ENCODE data around the gene CDK16. TPM values are rescaled to one million over a fixed set of nuclear protein-coding genes. Genes with fewer than 3 reads are reported as not detected.
A peak's percentile ranks its signal among the peaks of the same experiment; 100 is the strongest.

CDK16 gene
- total RNA-seq, 4 donors from 2014 or later: 23.2 to 80.5 (median 74.3) TPM

DNA sequence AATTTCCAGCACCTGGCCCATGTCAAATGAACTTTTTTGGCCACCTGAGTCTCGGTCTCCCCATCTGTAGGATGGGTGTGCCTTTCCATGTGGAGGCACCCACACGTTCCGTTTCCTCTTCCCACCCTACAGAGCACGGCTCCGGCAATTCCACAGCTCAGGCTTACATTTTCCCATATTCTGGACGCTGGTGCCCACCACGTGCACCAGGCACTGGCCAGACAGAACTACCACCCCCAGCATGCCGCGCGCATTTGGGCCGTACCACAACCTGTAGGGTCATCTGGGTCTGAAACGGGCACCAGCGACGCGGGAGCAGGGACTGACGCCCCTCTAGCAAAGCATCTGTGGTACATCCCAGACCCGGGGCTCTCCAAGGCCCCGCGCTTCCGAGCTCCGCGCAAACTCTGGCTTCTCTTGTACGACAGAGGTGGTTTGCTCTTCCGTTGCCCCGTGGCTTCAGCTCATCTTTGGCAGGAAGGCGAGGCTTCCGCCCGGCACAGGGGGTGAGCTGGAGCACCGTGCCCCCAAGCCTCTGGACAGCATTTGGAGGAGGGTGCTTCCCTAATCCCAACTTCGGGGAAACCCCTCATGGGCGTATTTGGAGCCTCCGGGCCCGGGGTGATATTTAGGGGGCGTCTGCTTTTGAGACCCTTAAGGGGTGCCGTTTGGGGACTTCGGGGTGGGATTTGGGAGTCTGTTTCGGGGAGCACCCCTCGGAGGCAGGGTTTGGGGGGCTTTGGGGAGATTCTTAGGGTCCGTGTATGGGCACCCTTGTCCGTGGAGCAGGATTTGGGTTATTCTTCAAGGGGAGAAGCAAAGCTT lies 27.8 kb upstream of the CDK16 start:
- TF ChIP-seq, protein P1, sequence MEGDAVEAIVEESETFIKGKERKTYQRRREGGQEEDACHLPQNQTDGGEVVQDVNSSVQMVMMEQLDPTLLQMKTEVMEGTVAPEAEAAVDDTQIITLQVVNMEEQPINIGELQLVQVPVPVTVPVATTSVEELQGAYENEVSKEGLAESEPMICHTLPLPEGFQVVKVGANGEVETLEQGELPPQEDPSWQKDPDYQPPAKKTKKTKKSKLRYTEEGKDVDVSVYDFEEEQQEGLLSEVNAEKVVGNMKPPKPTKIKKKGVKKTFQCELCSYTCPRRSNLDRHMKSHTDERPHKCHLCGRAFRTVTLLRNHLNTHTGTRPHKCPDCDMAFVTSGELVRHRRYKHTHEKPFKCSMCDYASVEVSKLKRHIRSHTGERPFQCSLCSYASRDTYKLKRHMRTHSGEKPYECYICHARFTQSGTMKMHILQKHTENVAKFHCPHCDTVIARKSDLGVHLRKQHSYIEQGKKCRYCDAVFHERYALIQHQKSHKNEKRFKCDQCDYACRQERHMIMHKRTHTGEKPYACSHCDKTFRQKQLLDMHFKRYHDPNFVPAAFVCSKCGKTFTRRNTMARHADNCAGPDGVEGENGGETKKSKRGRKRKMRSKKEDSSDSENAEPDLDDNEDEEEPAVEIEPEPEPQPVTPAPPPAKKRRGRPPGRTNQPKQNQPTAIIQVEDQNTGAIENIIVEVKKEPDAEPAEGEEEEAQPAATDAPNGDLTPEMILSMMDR (IDR thresholded peaks at IDR 0.05): no peak
- peak in 1 of 2 donors; percentile 41 for TF ChIP-seq POLR2A (IDR thresholded peaks at IDR 0.05)
- Histone ChIP-seq H3K4me3 (peak overlapping the region; percentile 38 to 48), H3K27me3 (no peaks in the 10 kb centered on the region), H3K36me3 (no peaks in the 10 kb centered on the region), H3K4me1 (peaks cover 0 to 7% of the 10 kb centered on the region in 2 donors), H3K9me3 (no peaks in the 10 kb centered on the region), H3K27ac (peak overlapping the region; percentile 43 to 61)
- DNase-seq: peak; percentile 84 to 87
- intact Hi-C loops (cut with DNase I; ENCODE audit: low total_unique reads): loop anchor here (10.0 kb wide), 1 partner anchor 194 kb away; no protein-coding TSS in a partner anchor

DNA sequence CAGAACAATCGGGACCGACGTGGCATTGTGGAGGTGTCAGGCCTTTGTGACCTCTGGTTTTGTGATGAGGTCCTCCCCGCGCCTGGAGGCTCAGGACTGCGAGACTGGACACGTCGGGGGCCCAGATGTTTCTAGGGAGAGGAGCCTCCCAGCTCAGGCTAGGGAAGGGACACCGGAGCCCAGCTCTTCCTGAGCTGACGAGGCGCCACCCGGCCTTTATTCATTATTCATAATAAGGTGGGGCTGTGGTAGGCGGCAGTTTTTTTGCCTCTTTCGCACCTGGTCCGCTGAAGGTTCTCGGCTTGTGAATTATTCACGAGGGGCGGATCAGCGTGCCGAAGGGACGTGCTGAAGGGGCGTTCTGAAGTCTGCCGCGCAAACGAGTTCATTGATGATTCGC lies 27.1 kb upstream of the CDK16 start:
- H3K27ac ChIP-seq: peak overlapping the region; percentile 43 to 61
- intact Hi-C loops (cut with DNase I; ENCODE audit: low total_unique reads): loop anchor here (10.0 kb wide), 1 partner anchor 193 kb away; no protein-coding TSS in a partner anchor

DNA sequence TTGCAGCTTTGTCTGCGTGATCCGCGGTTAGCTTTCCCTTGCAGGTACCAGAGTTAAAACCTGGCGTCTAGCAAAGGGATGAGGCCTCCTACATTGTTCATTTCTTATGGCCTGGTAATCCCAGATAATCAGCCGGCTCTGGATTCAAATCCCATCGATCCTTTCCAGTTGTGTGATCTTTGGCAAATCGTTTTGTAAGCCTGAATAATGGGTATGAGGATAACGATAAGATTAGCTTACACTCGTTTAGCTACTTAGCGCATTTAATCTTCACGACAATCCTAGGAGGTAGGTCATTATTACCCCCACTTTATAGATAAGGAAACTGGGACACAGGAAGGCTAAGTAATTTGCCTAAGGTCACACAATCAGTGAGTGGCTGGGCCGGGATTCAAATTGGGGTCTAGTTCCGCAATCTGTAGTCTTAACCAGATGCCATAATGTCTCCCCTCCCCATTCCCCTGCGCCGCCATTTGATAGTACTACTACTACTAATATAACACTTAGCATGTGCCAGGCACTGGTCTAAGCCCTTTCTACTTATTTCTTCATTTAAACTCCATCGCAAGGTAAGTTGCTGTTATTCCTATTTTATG lies 26.6 kb upstream of the CDK16 start:
- DNase-seq: no peak
- intact Hi-C loops (cut with DNase I; ENCODE audit: low total_unique reads): loop anchor here (10.0 kb wide), 1 partner anchor 193 kb away; no protein-coding TSS in a partner anchor
- Histone ChIP-seq H3K27ac (no peak overlapping the region), H3K36me3 (no peaks in the 10 kb centered on the region), H3K9me3 (no peaks in the 10 kb centered on the region), H3K27me3 (no peaks in the 10 kb centered on the region), H3K4me1 (peaks cover 3 to 15% of the 10 kb centered on the region in 2 donors), H3K4me3 (peak overlapping the region in 1 of 2 donors; percentile 38)
- no peak for TF ChIP-seq POLR2A (IDR thresholded peaks at IDR 0.05)
- TF ChIP-seq, protein P1 (IDR thresholded peaks at IDR 0.05): no peak

More for the DNA sequence above, 27.1 kb upstream of the CDK16 start:
- no peaks in the 10 kb centered on the region for H3K27me3 ChIP-seq
- no peak for DNase-seq
- no peaks in the 10 kb centered on the region for H3K36me3 ChIP-seq
- H3K4me1 ChIP-seq: peaks cover 3 to 9% of the 10 kb centered on the region in 2 donors
- no peaks in the 10 kb centered on the region for H3K9me3 ChIP-seq
- peak overlapping the region; percentile 38 to 48 for H3K4me3 ChIP-seq
- TF ChIP-seq POLR2A (IDR thresholded peaks at IDR 0.05): no peak
- TF ChIP-seq, protein P1 (IDR thresholded peaks at IDR 0.05): no peak

DNA sequence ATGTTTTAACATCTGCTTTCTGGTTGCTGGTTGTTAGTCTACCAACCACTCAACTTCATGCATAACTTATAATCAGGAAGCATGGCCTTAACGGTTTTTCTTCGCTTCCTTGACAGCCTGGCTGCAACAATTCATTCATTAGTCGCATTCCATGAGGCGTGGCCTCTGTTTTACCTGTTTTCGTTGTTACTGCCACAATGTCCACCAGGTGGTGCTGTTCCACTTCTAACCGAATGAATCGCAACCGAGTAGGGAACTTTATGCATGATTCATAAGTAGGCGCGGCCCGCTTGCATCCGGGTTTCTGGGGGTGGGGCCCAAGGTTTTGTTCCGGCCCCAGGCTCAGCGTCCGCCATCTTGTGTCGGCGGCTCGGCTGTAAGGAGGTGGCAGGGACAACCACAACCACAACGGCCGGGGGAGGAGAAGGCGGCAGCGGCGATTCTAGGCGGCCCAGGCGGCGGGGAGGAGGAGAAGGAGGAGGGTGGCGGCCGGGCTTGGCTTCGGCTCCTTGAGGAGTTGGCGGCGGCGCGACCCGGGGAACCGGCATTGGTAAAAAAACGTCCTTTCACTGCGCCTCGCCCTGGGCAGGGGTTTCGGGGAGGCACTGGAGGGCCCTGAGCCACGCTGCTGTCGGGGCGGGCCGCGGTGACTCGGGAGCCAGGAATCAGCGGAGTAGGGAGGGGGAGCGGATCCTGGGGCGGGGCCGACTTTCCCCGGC lies 24.8 kb upstream of the CDK16 start, which contains the start of gene UBA1:
Gene UBA1 (plus strand): TSS at position 355 of the 719 bp plus-strand sequence. CDS start 4,974 bp downstream, outside the sequence.
- TF ChIP-seq, protein P1 (IDR thresholded peaks at IDR 0.05): peak; percentile 79 to 98 (median 96)
- TF ChIP-seq POLR2A (IDR thresholded peaks at IDR 0.05): peak; percentile 75 to 82
- intact Hi-C loops (cut with DNase I; ENCODE audit: low total_unique reads): loop anchor here (10.0 kb wide), 1 partner anchor 191 kb away; no protein-coding TSS in a partner anchor
- H3K27me3 ChIP-seq: no peaks in the 10 kb centered on the region
- peaks cover 3 to 15% of the 10 kb centered on the region in 2 donors for H3K4me1 ChIP-seq
- peak within 1 kb of the TSS; percentile 98 to 99 for H3K27ac ChIP-seq
- peak; percentile 98 for DNase-seq
- no peaks in the 10 kb centered on the region for H3K9me3 ChIP-seq
- H3K36me3 ChIP-seq: no peaks in the 10 kb centered on the region
- peak within 1 kb of the TSS; percentile 90 to 94 for H3K4me3 ChIP-seq
